Vagina (tissue), 2 donors: ENCODE results near the gene WNT9A. TPM values are rescaled to one million over a fixed set of nuclear protein-coding genes. Genes with fewer than 3 reads are reported as not detected.

ENCODE experiments used
- DNase-seq, 2 donors: peaks; one replicate each; pipeline ENCODE4 v3.0.0-alpha.2; 2017; ENCODE audit errors: extremely low spot score in 2 of 2
- H3K27ac ChIP-seq: fragments of 200-600 bp; sonication (generic); one replicate; pipeline ENCODE4 v1.5.1; 2019
- H3K27me3 ChIP-seq: fragments of 200-600 bp; sonication (generic); one replicate; pipeline ENCODE4 v1.5.1; 2019
- H3K36me3 ChIP-seq, 2 donors: fragments of 200-600 bp; sonication (generic); one replicate each; pipeline ENCODE4 v1.5.1; 2017 to 2019
- H3K4me1 ChIP-seq: fragments of 200-600 bp; sonication (generic); one replicate; pipeline ENCODE4 v1.5.1; 2019
- H3K4me3 ChIP-seq, 2 donors: fragments of 200-600 bp; sonication (generic); 1 replicate in 1 of 2; 2 replicates in 1 of 2; pipeline ENCODE4 v1.5.1; 2016 to 2019
- H3K9me3 ChIP-seq: fragments of 200-600 bp; sonication (generic); one replicate; pipeline ENCODE4 v1.5.1; 2019
- CTCF ChIP-seq, 3 experiments: fragments of 450-650 bp in 2 of 3; fragments of 200-600 bp in 1 of 3; sonication (generic) in 1 of 3; IDR thresholded peaks; one replicate each; pipeline ENCODE4 v1.5.1; 2017 to 2019; ENCODE audit warnings: antibody characterized with exemption in 3 of 3, mild to moderate bottlenecking in 2 of 3, moderate library complexity in 2 of 3
- POLR2A ChIP-seq, 2 donors: fragments of 450-650 bp; IDR thresholded peaks; one replicate each; pipeline ENCODE4 v1.6.1; 2017; ENCODE audit warnings: antibody characterized with exemption in 2 of 2, mild to moderate bottlenecking in 2 of 2, moderate library complexity in 2 of 2
- POLR2AphosphoS5 ChIP-seq, 2 donors: sonication (generic); formaldehyde crosslinking; IDR thresholded peaks; one replicate each; pipeline ENCODE4 v1.9.0; 2017; ENCODE audit warnings: antibody characterized with exemption in 2 of 2, mild to moderate bottlenecking in 2 of 2, low read depth in 1 of 2; ENCODE audit not compliant: insufficient read depth in 1 of 2
- intact Hi-C: fragments of 100-400 bp; cut with DNase I; formaldehyde crosslinking; loops from one replicate; pipeline ENCODE4 v1.15.1; 2023
- total RNA-seq: library from RNA; depleted of rRNA; stranded (reverse); fragments of >200 nt; gene quantifications from one replicate; pipeline ENCODE4 v1.2.3, GENCODE V29; 2016

The WNT9A gene
- total RNA-seq, 1 donor from 2014 or later: 2.9 TPM

- Histone ChIP-seq H3K4me1 (no peaks in the 10 kb centered on the region), H3K27me3 (no peaks in the 10 kb centered on the region), H3K27ac (no peak overlapping the region), H3K9me3 (no peaks in the 10 kb centered on the region), H3K36me3 (no peaks in the 10 kb centered on the region), H3K4me3 (no peak overlapping the region)
- TF ChIP-seq POLR2AphosphoS5 (IDR thresholded peaks at IDR 0.05; ENCODE audit: insufficient read depth in 1 of 2, low read depth in 1 of 2) (no peak), POLR2A (IDR thresholded peaks at IDR 0.05) (no peak), CTCF (IDR thresholded peaks at IDR 0.05) (no peak)
- no peak for DNase-seq
- intact Hi-C loops: no loop called here
These were observed 43.9 kb downstream of the WNT9A start for GRCh38 chr1:227903614-227904501.

- Histone ChIP-seq H3K27me3 (no peaks in the 10 kb centered on the region), H3K4me1 (no peaks in the 10 kb centered on the region), H3K36me3 (no peaks in the 10 kb centered on the region), H3K9me3 (no peaks in the 10 kb centered on the region), H3K27ac (no peak overlapping the region), H3K4me3 (no peak overlapping the region)
- no peak for DNase-seq
- TF ChIP-seq CTCF (IDR thresholded peaks at IDR 0.05) (no peak), POLR2A (IDR thresholded peaks at IDR 0.05) (no peak)
- intact Hi-C loops: no loop called here
These were observed 44.6 kb downstream of the WNT9A start for GRCh38 chr1:227903061-227903521.

GRCh38 chr1:227902641-227902990 is 45.1 kb downstream of the WNT9A start:
- intact Hi-C loops: no loop called here
- H3K27ac ChIP-seq: no peak overlapping the region
- no peaks in the 10 kb centered on the region for H3K9me3 ChIP-seq
- no peaks in the 10 kb centered on the region for H3K27me3 ChIP-seq
- no peak overlapping the region for H3K4me3 ChIP-seq
- DNase-seq: no peak
- no peaks in the 10 kb centered on the region for H3K36me3 ChIP-seq
- H3K4me1 ChIP-seq: no peaks in the 10 kb centered on the region
- no peak for TF ChIP-seq CTCF (IDR thresholded peaks at IDR 0.05)
- TF ChIP-seq POLR2AphosphoS5 (IDR thresholded peaks at IDR 0.05; ENCODE audit: insufficient read depth in 1 of 2, low read depth in 1 of 2): no peak
- no peak for TF ChIP-seq POLR2A (IDR thresholded peaks at IDR 0.05)

- H3K4me1 ChIP-seq: no peaks in the 10 kb centered on the region
- DNase-seq: no peak
- no peaks in the 10 kb centered on the region for H3K9me3 ChIP-seq
- no peaks in the 10 kb centered on the region for H3K36me3 ChIP-seq
- no peak for TF ChIP-seq CTCF (IDR thresholded peaks at IDR 0.05)
- no peak for TF ChIP-seq POLR2AphosphoS5 (IDR thresholded peaks at IDR 0.05; ENCODE audit: insufficient read depth in 1 of 2, low read depth in 1 of 2)
- TF ChIP-seq POLR2A (IDR thresholded peaks at IDR 0.05): no peak
- no peak overlapping the region for H3K27ac ChIP-seq
- no peaks in the 10 kb centered on the region for H3K27me3 ChIP-seq
- intact Hi-C loops: no loop called here
- no peak overlapping the region for H3K4me3 ChIP-seq
These were observed 45.7 kb downstream of the WNT9A start for GRCh38 chr1:227901906-227902640.
